ENCODE measurements around the gene SH3RF3.

The SH3RF3 gene

GRCh38 chr2:109304731-109305470 is 175.9 kb downstream of the SH3RF3 start:
- no peak for TF ChIP-seq CTCF (IDR thresholded peaks at IDR 0.05; ENCODE audit: insufficient read depth, low read length, poor library complexity, severe bottlenecking)
- Histone ChIP-seq H3K4me3 (replicated peaks; ENCODE audit: low read depth, low read length) (no peak overlapping the region), H3K36me3 (ENCODE audit: control insufficient read depth, insufficient read depth, low read length) (no peaks in the 10 kb centered on the region), H3K27me3 (replicated peaks; ENCODE audit: control insufficient read depth, insufficient read depth, low read length) (peaks cover 1% of the 10 kb centered on the region; the same call in 1 of the 2 replicates)
- no peak for DNase-seq (ENCODE audit: extremely low read depth, insufficient read length)

- DNase-seq (ENCODE audit: extremely low read depth, insufficient read length) = no peak
- no peak for TF ChIP-seq CTCF (IDR thresholded peaks at IDR 0.05; ENCODE audit: insufficient read depth, low read length, poor library complexity, severe bottlenecking)
- H3K27me3 ChIP-seq (replicated peaks; ENCODE audit: control insufficient read depth, insufficient read depth, low read length) = peaks cover 1% of the 10 kb centered on the region; the same call in 1 of the 2 replicates
- no peak overlapping the region for H3K4me3 ChIP-seq (replicated peaks; ENCODE audit: low read depth, low read length)
- no peaks in the 10 kb centered on the region for H3K36me3 ChIP-seq (ENCODE audit: control insufficient read depth, insufficient read depth, low read length)
Observed at GRCh38 chr2:109305490-109306167, 176.6 kb downstream of the SH3RF3 start.

- H3K36me3 ChIP-seq (ENCODE audit: control insufficient read depth, insufficient read depth, low read length) = no peaks in the 10 kb centered on the region
- H3K4me3 ChIP-seq (replicated peaks; ENCODE audit: low read depth, low read length) = no peak overlapping the region
- H3K27me3 ChIP-seq (replicated peaks; ENCODE audit: control insufficient read depth, insufficient read depth, low read length) = peaks cover 1% of the 10 kb centered on the region; the same call in 1 of the 2 replicates
- DNase-seq (ENCODE audit: extremely low read depth, insufficient read length) = no peak
- no peak for TF ChIP-seq CTCF (IDR thresholded peaks at IDR 0.05; ENCODE audit: insufficient read depth, low read length, poor library complexity, severe bottlenecking)
Observed at GRCh38 chr2:109306190-109306589, 177.2 kb downstream of the SH3RF3 start.

GRCh38 chr2:109311771-109312170 is 182.8 kb downstream of the SH3RF3 start:
- Histone ChIP-seq H3K36me3 (ENCODE audit: control insufficient read depth, insufficient read depth, low read length) (no peaks in the 10 kb centered on the region), H3K27me3 (replicated peaks; ENCODE audit: control insufficient read depth, insufficient read depth, low read length) (no peaks in the 10 kb centered on the region; the same call in none of the 2 replicates), H3K4me3 (replicated peaks; ENCODE audit: low read depth, low read length) (no peak overlapping the region)
- DNase-seq (ENCODE audit: extremely low read depth, insufficient read length) = no peak
- no peak for TF ChIP-seq CTCF (IDR thresholded peaks at IDR 0.05; ENCODE audit: insufficient read depth, low read length, poor library complexity, severe bottlenecking)

GRCh38 chr2:109312902-109313301 is 183.9 kb downstream of the SH3RF3 start:
- no peak for DNase-seq (ENCODE audit: extremely low read depth, insufficient read length)
- no peak for TF ChIP-seq CTCF (IDR thresholded peaks at IDR 0.05; ENCODE audit: insufficient read depth, low read length, poor library complexity, severe bottlenecking)
- Histone ChIP-seq H3K4me3 (replicated peaks; ENCODE audit: low read depth, low read length) (no peak overlapping the region), H3K36me3 (ENCODE audit: control insufficient read depth, insufficient read depth, low read length) (no peaks in the 10 kb centered on the region), H3K27me3 (replicated peaks; ENCODE audit: control insufficient read depth, insufficient read depth, low read length) (no peaks in the 10 kb centered on the region; the same call in none of the 2 replicates)
